Esophagus squamous epithelium (tissue), 4 donors: ENCODE data around the gene CX3CL1.

ENCODE experiments used
- CTCF ChIP-seq, 6 experiments: fragments of 450-650 bp in 4 of 6; fragments of 200-600 bp in 2 of 6; sonication (generic) in 2 of 6; IDR thresholded peaks; one replicate each; pipeline ENCODE4 v1.5.1; 2016 to 2019; ENCODE audit warnings: antibody characterized with exemption in 6 of 6, mild to moderate bottlenecking in 4 of 6, moderate library complexity in 4 of 6
- POLR2A ChIP-seq, 4 donors: fragments of 450-650 bp; IDR thresholded peaks; one replicate each; pipeline ENCODE4 v1.6.1; 2017; ENCODE audit warnings: antibody characterized with exemption in 4 of 4, mild to moderate bottlenecking in 4 of 4, moderate library complexity in 3 of 4

- TF ChIP-seq CTCF (IDR thresholded peaks at IDR 0.05): no peak
- TF ChIP-seq POLR2A (IDR thresholded peaks at IDR 0.05): no peak
Measured at GRCh38 chr16:57401943-57402640, 29.8 kb downstream of the CX3CL1 start.
